ENCODE data around the gene KIF20B. TPM values are rescaled to one million over a fixed set of nuclear protein-coding genes. Genes with fewer than 3 reads are reported as not detected.

KIF20B gene
- total and polyA plus RNA-seq, 2 of the 13 experiments (the other 11 are each of a cell fraction or from before 2014, with no cell fraction given): 3.5 to 38.6 TPM

DNA sequence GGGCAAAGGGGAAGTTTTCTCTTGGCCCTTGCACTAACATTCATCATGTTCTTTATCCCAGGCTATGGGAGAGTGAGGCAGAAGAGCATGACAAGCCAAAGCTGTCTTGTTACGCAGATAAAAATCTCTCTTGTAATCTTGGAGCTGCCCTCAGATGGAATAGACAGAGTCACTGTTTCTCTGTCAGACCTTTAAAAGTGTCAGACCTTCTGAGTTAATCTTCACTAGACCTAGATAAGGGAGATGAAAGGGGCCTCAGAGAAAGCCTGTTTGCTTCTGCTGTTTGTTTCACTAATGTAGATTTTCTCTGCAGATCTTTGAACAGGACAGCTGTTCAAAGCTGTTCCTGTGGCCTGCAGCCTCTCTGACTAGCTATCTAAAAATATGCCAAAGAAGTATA lies 112.9 kb downstream of the KIF20B start (continued):
- TF ChIP-seq, protein P1, sequence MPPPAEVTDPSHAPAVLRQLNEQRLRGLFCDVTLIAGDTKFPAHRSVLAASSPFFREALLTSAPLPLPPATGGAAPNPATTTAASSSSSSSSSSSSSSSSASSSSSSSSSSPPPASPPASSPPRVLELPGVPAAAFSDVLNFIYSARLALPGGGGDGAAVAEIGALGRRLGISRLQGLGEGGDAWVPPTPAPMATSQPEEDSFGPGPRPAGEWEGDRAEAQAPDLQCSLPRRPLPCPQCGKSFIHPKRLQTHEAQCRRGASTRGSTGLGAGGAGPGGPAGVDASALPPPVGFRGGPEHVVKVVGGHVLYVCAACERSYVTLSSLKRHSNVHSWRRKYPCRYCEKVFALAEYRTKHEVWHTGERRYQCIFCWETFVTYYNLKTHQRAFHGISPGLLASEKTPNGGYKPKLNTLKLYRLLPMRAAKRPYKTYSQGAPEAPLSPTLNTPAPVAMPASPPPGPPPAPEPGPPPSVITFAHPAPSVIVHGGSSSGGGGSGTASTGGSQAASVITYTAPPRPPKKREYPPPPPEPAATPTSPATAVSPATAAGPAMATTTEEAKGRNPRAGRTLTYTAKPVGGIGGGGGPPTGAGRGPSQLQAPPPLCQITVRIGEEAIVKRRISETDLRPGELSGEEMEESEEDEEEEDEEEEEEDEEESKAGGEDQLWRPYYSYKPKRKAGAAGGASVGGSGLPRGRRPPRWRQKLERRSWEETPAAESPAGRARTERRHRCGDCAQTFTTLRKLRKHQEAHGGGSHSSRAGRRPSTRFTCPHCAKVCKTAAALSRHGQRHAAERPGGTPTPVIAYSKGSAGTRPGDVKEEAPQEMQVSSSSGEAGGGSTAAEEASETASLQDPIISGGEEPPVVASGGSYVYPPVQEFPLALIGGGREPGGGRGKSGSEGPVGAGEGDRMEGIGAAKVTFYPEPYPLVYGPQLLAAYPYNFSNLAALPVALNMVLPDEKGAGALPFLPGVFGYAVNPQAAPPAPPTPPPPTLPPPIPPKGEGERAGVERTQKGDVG (CRISPR knock-in tag; IDR thresholded peaks at IDR 0.05; ENCODE audit: borderline replicate concordance): no peak
- TF ChIP-seq TBX3 (IDR thresholded peaks at IDR 0.05; ENCODE audit: borderline replicate concordance) (no peak), ZNF776 (CRISPR knock-in tag; IDR thresholded peaks at IDR 0.05) (no peak), KDM3A (CRISPR knock-in tag; IDR thresholded peaks at IDR 0.05; ENCODE audit: low read depth) (no peak), SRY (CRISPR knock-in tag; IDR thresholded peaks at IDR 0.05) (no peak), DNMT3B (CRISPR knock-in tag; conservative IDR thresholded peaks at IDR 0.05) (no peak), WIZ (CRISPR knock-in tag; IDR thresholded peaks at IDR 0.05) (no peak), HDAC1 (CRISPR knock-in tag; IDR thresholded peaks at IDR 0.05) (peak; percentile 61), RFX1 (IDR thresholded peaks at IDR 0.05) (no peak), U2AF1 (optimal IDR thresholded peaks at IDR 0.05; ENCODE audit: low read depth, low read length) (no peak), CEBPB (IDR thresholded peaks at IDR 0.05; ENCODE audit: borderline replicate concordance, low read depth, low read length) (no peak), NFRKB (IDR thresholded peaks at IDR 0.05) (no peak), KLF12 (CRISPR knock-in tag; IDR thresholded peaks at IDR 0.05; ENCODE audit: borderline replicate concordance) (no peak), ZNF343 (CRISPR knock-in tag; IDR thresholded peaks at IDR 0.05) (no peak), ZNF724P (CRISPR knock-in tag; IDR thresholded peaks at IDR 0.05; ENCODE audit: borderline replicate concordance) (no peak), ZNF543 (CRISPR knock-in tag; IDR thresholded peaks at IDR 0.05) (no peak), DR1 (CRISPR knock-in tag; IDR thresholded peaks at IDR 0.05) (no peak), GPN1 (CRISPR knock-in tag; IDR thresholded peaks at IDR 0.05; ENCODE audit: borderline replicate concordance) (no peak)
- TF ChIP-seq, protein P2, sequence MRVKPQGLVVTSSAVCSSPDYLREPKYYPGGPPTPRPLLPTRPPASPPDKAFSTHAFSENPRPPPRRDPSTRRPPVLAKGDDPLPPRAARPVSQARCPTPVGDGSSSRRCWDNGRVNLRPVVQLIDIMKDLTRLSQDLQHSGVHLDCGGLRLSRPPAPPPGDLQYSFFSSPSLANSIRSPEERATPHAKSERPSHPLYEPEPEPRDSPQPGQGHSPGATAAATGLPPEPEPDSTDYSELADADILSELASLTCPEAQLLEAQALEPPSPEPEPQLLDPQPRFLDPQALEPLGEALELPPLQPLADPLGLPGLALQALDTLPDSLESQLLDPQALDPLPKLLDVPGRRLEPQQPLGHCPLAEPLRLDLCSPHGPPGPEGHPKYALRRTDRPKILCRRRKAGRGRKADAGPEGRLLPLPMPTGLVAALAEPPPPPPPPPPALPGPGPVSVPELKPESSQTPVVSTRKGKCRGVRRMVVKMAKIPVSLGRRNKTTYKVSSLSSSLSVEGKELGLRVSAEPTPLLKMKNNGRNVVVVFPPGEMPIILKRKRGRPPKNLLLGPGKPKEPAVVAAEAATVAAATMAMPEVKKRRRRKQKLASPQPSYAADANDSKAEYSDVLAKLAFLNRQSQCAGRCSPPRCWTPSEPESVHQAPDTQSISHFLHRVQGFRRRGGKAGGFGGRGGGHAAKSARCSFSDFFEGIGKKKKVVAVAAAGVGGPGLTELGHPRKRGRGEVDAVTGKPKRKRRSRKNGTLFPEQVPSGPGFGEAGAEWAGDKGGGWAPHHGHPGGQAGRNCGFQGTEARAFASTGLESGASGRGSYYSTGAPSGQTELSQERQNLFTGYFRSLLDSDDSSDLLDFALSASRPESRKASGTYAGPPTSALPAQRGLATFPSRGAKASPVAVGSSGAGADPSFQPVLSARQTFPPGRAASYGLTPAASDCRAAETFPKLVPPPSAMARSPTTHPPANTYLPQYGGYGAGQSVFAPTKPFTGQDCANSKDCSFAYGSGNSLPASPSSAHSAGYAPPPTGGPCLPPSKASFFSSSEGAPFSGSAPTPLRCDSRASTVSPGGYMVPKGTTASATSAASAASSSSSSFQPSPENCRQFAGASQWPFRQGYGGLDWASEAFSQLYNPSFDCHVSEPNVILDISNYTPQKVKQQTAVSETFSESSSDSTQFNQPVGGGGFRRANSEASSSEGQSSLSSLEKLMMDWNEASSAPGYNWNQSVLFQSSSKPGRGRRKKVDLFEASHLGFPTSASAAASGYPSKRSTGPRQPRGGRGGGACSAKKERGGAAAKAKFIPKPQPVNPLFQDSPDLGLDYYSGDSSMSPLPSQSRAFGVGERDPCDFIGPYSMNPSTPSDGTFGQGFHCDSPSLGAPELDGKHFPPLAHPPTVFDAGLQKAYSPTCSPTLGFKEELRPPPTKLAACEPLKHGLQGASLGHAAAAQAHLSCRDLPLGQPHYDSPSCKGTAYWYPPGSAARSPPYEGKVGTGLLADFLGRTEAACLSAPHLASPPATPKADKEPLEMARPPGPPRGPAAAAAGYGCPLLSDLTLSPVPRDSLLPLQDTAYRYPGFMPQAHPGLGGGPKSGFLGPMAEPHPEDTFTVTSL (CRISPR knock-in tag; IDR thresholded peaks at IDR 0.05; ENCODE audit: borderline replicate concordance): peak; percentile 81; the same call in 1 of the 2 replicates
- TF ChIP-seq, protein P3, sequence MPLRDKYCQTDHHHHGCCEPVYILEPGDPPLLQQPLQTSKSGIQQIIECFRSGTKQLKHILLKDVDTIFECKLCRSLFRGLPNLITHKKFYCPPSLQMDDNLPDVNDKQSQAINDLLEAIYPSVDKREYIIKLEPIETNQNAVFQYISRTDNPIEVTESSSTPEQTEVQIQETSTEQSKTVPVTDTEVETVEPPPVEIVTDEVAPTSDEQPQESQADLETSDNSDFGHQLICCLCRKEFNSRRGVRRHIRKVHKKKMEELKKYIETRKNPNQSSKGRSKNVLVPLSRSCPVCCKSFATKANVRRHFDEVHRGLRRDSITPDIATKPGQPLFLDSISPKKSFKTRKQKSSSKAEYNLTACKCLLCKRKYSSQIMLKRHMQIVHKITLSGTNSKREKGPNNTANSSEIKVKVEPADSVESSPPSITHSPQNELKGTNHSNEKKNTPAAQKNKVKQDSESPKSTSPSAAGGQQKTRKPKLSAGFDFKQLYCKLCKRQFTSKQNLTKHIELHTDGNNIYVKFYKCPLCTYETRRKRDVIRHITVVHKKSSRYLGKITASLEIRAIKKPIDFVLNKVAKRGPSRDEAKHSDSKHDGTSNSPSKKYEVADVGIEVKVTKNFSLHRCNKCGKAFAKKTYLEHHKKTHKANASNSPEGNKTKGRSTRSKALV (CRISPR knock-in tag; IDR thresholded peaks at IDR 0.05): no peak
- TF ChIP-seq, protein P4, sequence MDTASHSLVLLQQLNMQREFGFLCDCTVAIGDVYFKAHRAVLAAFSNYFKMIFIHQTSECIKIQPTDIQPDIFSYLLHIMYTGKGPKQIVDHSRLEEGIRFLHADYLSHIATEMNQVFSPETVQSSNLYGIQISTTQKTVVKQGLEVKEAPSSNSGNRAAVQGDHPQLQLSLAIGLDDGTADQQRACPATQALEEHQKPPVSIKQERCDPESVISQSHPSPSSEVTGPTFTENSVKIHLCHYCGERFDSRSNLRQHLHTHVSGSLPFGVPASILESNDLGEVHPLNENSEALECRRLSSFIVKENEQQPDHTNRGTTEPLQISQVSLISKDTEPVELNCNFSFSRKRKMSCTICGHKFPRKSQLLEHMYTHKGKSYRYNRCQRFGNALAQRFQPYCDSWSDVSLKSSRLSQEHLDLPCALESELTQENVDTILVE (CRISPR knock-in tag; IDR thresholded peaks at IDR 0.05): no peak
